NAMALWA (cell line): Measurements from ENCODE around the gene MED12L.
A peak's percentile ranks its signal among the peaks of the same experiment; 100 is the strongest.

Experiments used
- DNase-seq: peaks from one replicate; pipeline ENCODE4 v3.0.0-alpha.2; 2015; ENCODE audit warnings: low spot score

MED12L gene

GRCh38 chr3:151328298-151328995 is 243.0 kb downstream of the MED12L start:
- peak; percentile 8 for DNase-seq

GRCh38 chr3:151329363-151329762 is 243.9 kb downstream of the MED12L start, which contains the start of gene P2RY13:
Gene P2RY13, minus strand, starts transcription at chr3:151329549. Its CDS starts 21 bp downstream, at chr3:151329528.
- DNase-seq, result no peak

GRCh38 chr3:151330379-151330778 is 244.9 kb downstream of the MED12L start:
- DNase-seq, result no peak

- DNase-seq, result no peak
Observed at GRCh38 chr3:151330899-151331298, 245.4 kb downstream of the MED12L start.

GRCh38 chr3:151331696-151332095 is 246.2 kb downstream of the MED12L start:
- DNase-seq, result no peak

GRCh38 chr3:151345859-151346258 is 260.4 kb downstream of the MED12L start:
- no peak for DNase-seq

GRCh38 chr3:151346292-151346691 is 260.8 kb downstream of the MED12L start:
- no peak for DNase-seq

- no peak for DNase-seq
Observed at GRCh38 chr3:151347432-151347831, 262.0 kb downstream of the MED12L start.

- DNase-seq, result no peak
Observed at GRCh38 chr3:151350656-151351055, 265.2 kb downstream of the MED12L start.

- DNase-seq, result no peak
Observed at GRCh38 chr3:151351219-151351618, 265.8 kb downstream of the MED12L start.

GRCh38 chr3:151351648-151352047 is 266.2 kb downstream of the MED12L start:
- no peak for DNase-seq

GRCh38 chr3:151356794-151357462 is 271.5 kb downstream of the MED12L start:
- DNase-seq, result no peak

GRCh38 chr3:151357463-151357850 is 272.0 kb downstream of the MED12L start:
- no peak for DNase-seq

GRCh38 chr3:151362751-151363174 is 277.3 kb downstream of the MED12L start:
- no peak for DNase-seq

GRCh38 chr3:151366993-151367392 is 281.5 kb downstream of the MED12L start:
- DNase-seq, result no peak

GRCh38 chr3:151367448-151367847 is 282.0 kb downstream of the MED12L start:
- no peak for DNase-seq

GRCh38 chr3:151371526-151371925 is 286.1 kb downstream of the MED12L start:
- no peak for DNase-seq

- no peak for DNase-seq
Observed at GRCh38 chr3:151372063-151372820, 286.8 kb downstream of the MED12L start.

- DNase-seq, result no peak
Observed at GRCh38 chr3:151377768-151378385, 292.4 kb downstream of the MED12L start.

- peak; percentile 64 for DNase-seq
Observed at GRCh38 chr3:151379083-151379734, 293.7 kb downstream of the MED12L start.

GRCh38 chr3:151382671-151383070 is 297.2 kb downstream of the MED12L start:
- peak; percentile 46 for DNase-seq

- no peak for DNase-seq
Observed at GRCh38 chr3:151383111-151383510, 297.6 kb downstream of the MED12L start.
